Lung (tissue), 12 donors: ENCODE measurements around the gene ZNF415. TPM values are rescaled to one million over a fixed set of nuclear protein-coding genes. Genes with fewer than 3 reads are reported as not detected.
A peak's percentile ranks its signal among the peaks of the same experiment; 100 is the strongest.

ENCODE experiments used
- ATAC-seq: fragments of 200-7000 bp; cut with Tn5 transposase; one replicate; pipeline ENCODE4 v1.9.1; 2020; ENCODE audit warnings: moderate number of reproducible peaks; ENCODE audit not compliant: insufficient read depth, low FRiP score
- DNase-seq, 3 donors: peaks; one replicate each; pipeline ENCODE4 v3.0.0-alpha.2; 2013 to 2017
- H3K27ac ChIP-seq, 2 donors: one replicate each; pipeline ENCODE4 v1.5.1; 2013; ENCODE audit warnings: mild to moderate bottlenecking in 2 of 2, moderate library complexity in 2 of 2, control low read depth in 1 of 2, inconsistent platforms in 1 of 2, low read depth in 1 of 2, low read length in 1 of 2
- H3K27me3 ChIP-seq, 3 donors: one replicate each; pipeline ENCODE4 v1.5.1; 2013; ENCODE audit warnings: low read length in 2 of 3; ENCODE audit not compliant: control insufficient read depth in 3 of 3, insufficient read depth in 3 of 3
- H3K36me3 ChIP-seq, 4 donors: one replicate each; pipeline ENCODE4 v1.5.1; 2013; ENCODE audit warnings: low read length in 4 of 4, mild to moderate bottlenecking in 1 of 4, moderate library complexity in 1 of 4; ENCODE audit not compliant: control insufficient read depth in 4 of 4, insufficient read depth in 4 of 4
- H3K4me1 ChIP-seq, 5 donors: one replicate each; pipeline ENCODE4 v1.5.1; 2013; ENCODE audit warnings: low read length in 5 of 5, mild to moderate bottlenecking in 2 of 5, moderate library complexity in 1 of 5; ENCODE audit not compliant: control insufficient read depth in 5 of 5, insufficient read depth in 5 of 5
- H3K4me3 ChIP-seq: one replicate; pipeline ENCODE4 v1.5.1; 2013; ENCODE audit warnings: mild to moderate bottlenecking, control low read depth, moderate library complexity
- H3K9ac ChIP-seq, 2 donors: one replicate each; pipeline ENCODE4 v1.5.1; 2013; ENCODE audit warnings: low read length in 2 of 2, control low read depth in 1 of 2; ENCODE audit not compliant: insufficient read depth in 1 of 2
- H3K9me3 ChIP-seq, 4 donors: one replicate each; pipeline ENCODE4 v1.5.1; 2013; ENCODE audit warnings: low read length in 3 of 4, mild to moderate bottlenecking in 1 of 4, moderate library complexity in 1 of 4; ENCODE audit not compliant: control insufficient read depth in 4 of 4, insufficient read depth in 3 of 4
- CTCF ChIP-seq: IDR thresholded peaks from 2 replicates; pipeline ENCODE4 v1.5.1; 2012; ENCODE audit warnings: mild to moderate bottlenecking; ENCODE audit errors: control extremely low read depth, extremely low read depth
- WGBS, 2 donors: extraction: QIAGEN DNeasy Blood & Tissue Kit; methylation state at CpG; one replicate each; pipeline ENCODE4 v1.1.7; 2013; 5-methylcytosine and 5-hydroxymethylcytosine counted together
- polyA plus RNA-seq, 2 donors: library from polyadenylated mRNA; stranded (reverse); fragments of 200-250 nt; gene quantifications; one replicate each; pipeline ENCODE4 v1.2.1, GENCODE V29; 2013
- total RNA-seq, 2 donors: library from RNA; depleted of rRNA in 1 of 2; stranded (reverse); fragments of >200 nt in 1 of 2; gene quantifications; one replicate each; pipeline ENCODE4 v1.2.1, GENCODE V29; 2014 to 2021
- donor health status: control.
- donor health status: control.
- donor health status: Bipolar disorder and iron deficiency.
- donor health status: healthy.
- donor health status: DM: yes; HTN: yes; CAD: no.

The ZNF415 gene
- total and polyA plus RNA-seq, 4 donors: 3.1 to 16.6 (median 3.9) TPM

GRCh38 chr19:53079313-53079924 is 53.3 kb downstream of the ZNF415 start:
- peaks cover 10 to 33% (median 21%) of the 10 kb centered on the region in 4 donors for H3K36me3 ChIP-seq
- DNase-seq: no peak
- no peak overlapping the region for H3K4me3 ChIP-seq
- no peak for TF ChIP-seq CTCF
- peaks cover 0 to 20% (median 3%) of the 10 kb centered on the region in 4 donors for H3K9me3 ChIP-seq
- no peaks in the 10 kb centered on the region for H3K27me3 ChIP-seq
- H3K9ac ChIP-seq: no peak overlapping the region
- H3K27ac ChIP-seq: peak overlapping the region in 1 of 2 donors; percentile 77
- no peak for ATAC-seq
- WGBS, 2 donors: 83 to 92% methylated on average over 8 of the region's 8 CpGs
- H3K4me1 ChIP-seq: peaks cover 0 to 5% (median 0%) of the 10 kb centered on the region in 5 donors

- peaks cover 12 to 27% (median 22%) of the 10 kb centered on the region in 4 donors for H3K36me3 ChIP-seq
- H3K9ac ChIP-seq: no peak overlapping the region
- 76 to 85% methylated on average over 1 of the region's 1 CpG for WGBS, 2 donors
- peaks cover 0 to 22% (median 3%) of the 10 kb centered on the region in 4 donors for H3K9me3 ChIP-seq
- DNase-seq: no peak
- no peaks in the 10 kb centered on the region for H3K27me3 ChIP-seq
- peak overlapping the region in 1 of 2 donors; percentile 77 for H3K27ac ChIP-seq
- ATAC-seq: no peak
- H3K4me1 ChIP-seq: peaks cover 0 to 5% (median 0%) of the 10 kb centered on the region in 5 donors
- no peak for TF ChIP-seq CTCF
- no peak overlapping the region for H3K4me3 ChIP-seq
These were observed 54.0 kb downstream of the ZNF415 start for GRCh38 chr19:53078668-53079067.

GRCh38 chr19:53076984-53077383 is 55.7 kb downstream of the ZNF415 start:
- peaks cover 0 to 19% (median 2%) of the 10 kb centered on the region in 4 donors for H3K9me3 ChIP-seq
- WGBS, 2 donors: 50 to 51% methylated on average over 10 of the region's 10 CpGs
- peak overlapping the region in 1 of 2 donors; percentile 30 for H3K27ac ChIP-seq
- H3K4me1 ChIP-seq: peaks cover 0 to 5% (median 0%) of the 10 kb centered on the region in 5 donors
- no peaks in the 10 kb centered on the region for H3K27me3 ChIP-seq
- peaks cover 17 to 37% (median 26%) of the 10 kb centered on the region in 4 donors for H3K36me3 ChIP-seq
- DNase-seq (peak; percentile 76 to 78 (median 77)), ATAC-seq (no peak)
- peak; percentile 43 for TF ChIP-seq CTCF
- H3K4me3 ChIP-seq: no peak overlapping the region
- H3K9ac ChIP-seq: no peak overlapping the region

GRCh38 chr19:53068834-53069233 is 63.9 kb downstream of the ZNF415 start:
- no peak for TF ChIP-seq CTCF
- ATAC-seq (no peak), DNase-seq (no peak)
- no peaks in the 10 kb centered on the region for H3K4me1 ChIP-seq
- no peak overlapping the region for H3K27ac ChIP-seq
- no peak overlapping the region for H3K9ac ChIP-seq
- no peaks in the 10 kb centered on the region for H3K27me3 ChIP-seq
- H3K4me3 ChIP-seq: no peak overlapping the region
- WGBS, 2 donors: 97 to 98% methylated on average over 5 of the region's 5 CpGs
- H3K9me3 ChIP-seq: peaks cover 25 to 47% (median 33%) of the 10 kb centered on the region in 4 donors
- peaks cover 35 to 62% (median 59%) of the 10 kb centered on the region in 4 donors for H3K36me3 ChIP-seq
